HepG2 (cell line): ENCODE measurements around the gene SCRG1. TPM values are rescaled to one million over a fixed set of nuclear protein-coding genes. Genes with fewer than 3 reads are reported as not detected.

ENCODE experiments used
- CAMTA2 ChIP-seq: sonication (generic); formaldehyde crosslinking; IDR thresholded peaks from 2 replicates; pipeline ENCODE4 v1.4.0; 2020; ENCODE audit warnings: mild to moderate bottlenecking, missing genetic modification reagents, borderline replicate concordance
- CCDC6 ChIP-seq: sonication (generic); formaldehyde crosslinking; IDR thresholded peaks from 2 replicates; pipeline ENCODE4 v1.8.1; 2022; ENCODE audit warnings: mild to moderate bottlenecking, missing genetic modification reagents, moderate library complexity
- FOXK1 ChIP-seq: sonication (generic); formaldehyde crosslinking; IDR thresholded peaks from 2 replicates; pipeline ENCODE4 v1.4.0; 2020; ENCODE audit warnings: low read depth, missing genetic modification reagents, borderline replicate concordance
- JARID2 ChIP-seq: sonication (generic); formaldehyde crosslinking; IDR thresholded peaks from 2 replicates; pipeline ENCODE4 v1.8.1; 2023; ENCODE audit warnings: missing genetic modification reagents, inconsistent platforms; ENCODE audit not compliant: insufficient replicate concordance
- NBN ChIP-seq: fragments of 450-650 bp; conservative IDR thresholded peaks from 2 replicates; pipeline ENCODE4 v1.6.1; 2017
- PAX8 ChIP-seq: sonication (generic); formaldehyde crosslinking; IDR thresholded peaks from 2 replicates; pipeline ENCODE4 v1.8.0; 2022; ENCODE audit warnings: mild to moderate bottlenecking, missing genetic modification reagents, borderline replicate concordance
- SNAPC2 ChIP-seq: sonication (generic); formaldehyde crosslinking; IDR thresholded peaks from 2 replicates; pipeline ENCODE4 v1.8.1; 2022; ENCODE audit warnings: mild to moderate bottlenecking, missing genetic modification reagents
- XRCC5 ChIP-seq: fragments of 200-400 bp; formaldehyde crosslinking; optimal IDR thresholded peaks from 2 replicates; pipeline ENCODE3; 2017; ENCODE audit warnings: mild to moderate bottlenecking, low read length
- ZNF143 ChIP-seq: sonication (generic); formaldehyde crosslinking; IDR thresholded peaks from 2 replicates; pipeline ENCODE4 v1.4.0; 2020; ENCODE audit warnings: missing genetic modification reagents
- ZNF260 ChIP-seq: sonication (generic); formaldehyde crosslinking; IDR thresholded peaks from 2 replicates; pipeline ENCODE4 v1.4.0; 2020; ENCODE audit warnings: missing genetic modification reagents, low read depth, mild to moderate bottlenecking, borderline replicate concordance
- ZNF709 ChIP-seq: sonication (generic); formaldehyde crosslinking; IDR thresholded peaks from 2 replicates; pipeline ENCODE4 v1.5.0; 2020; ENCODE audit warnings: mild to moderate bottlenecking, missing genetic modification reagents
- ZNF772 ChIP-seq: sonication (generic); formaldehyde crosslinking; IDR thresholded peaks from 2 replicates; pipeline ENCODE4 v1.5.0; 2020; ENCODE audit warnings: mild to moderate bottlenecking, missing genetic modification reagents
- ZSCAN25 ChIP-seq: sonication (generic); formaldehyde crosslinking; IDR thresholded peaks from 2 replicates; pipeline ENCODE4 v1.8.0; 2022; ENCODE audit warnings: mild to moderate bottlenecking, missing genetic modification reagents
- ZZZ3 ChIP-seq: sonication (generic); formaldehyde crosslinking; IDR thresholded peaks from 2 replicates; pipeline ENCODE4 v1.4.0; 2020; ENCODE audit warnings: missing genetic modification reagents, mild to moderate bottlenecking, borderline replicate concordance
- polyA plus RNA-seq, 8 experiments: library from polyadenylated mRNA; depleted of rRNA in 3 of 8; stranded (reverse) in 7 of 8; unstranded in 1 of 8; fragments of >200 nt; fragmentation: Illumina TruSeq in 4 of 8; extraction: Trizol in 4 of 8; gene quantifications; 2 replicates each; pipeline versions ENCODE4 v1.2.1 to v1.2.3, GENCODE V29; 2011 to 2016; ENCODE audit warnings: low read depth in 4 of 8, missing spikeins in 1 of 8, mixed read lengths in 1 of 8; ENCODE audit not compliant: insufficient read depth in 1 of 8
- total RNA-seq, 5 experiments: library from RNA; depleted of rRNA; stranded (reverse); fragments of >200 nt; fragmentation: Illumina TruSeq; extraction: Trizol; gene quantifications; 2 replicates each; pipeline ENCODE4 v1.2.3, GENCODE V29; 2016; ENCODE audit warnings: low read depth in 1 of 5
- TF ChIP-seq, protein P1 (sequence below): sonication (generic); formaldehyde crosslinking; IDR thresholded peaks from 2 replicates; pipeline ENCODE4 v1.5.0; 2020; ENCODE audit warnings: mild to moderate bottlenecking, missing genetic modification reagents, moderate library complexity
- TF ChIP-seq, protein P2 (sequence below): sonication (generic); formaldehyde crosslinking; IDR thresholded peaks from 2 replicates; pipeline ENCODE4 v1.4.0; 2020; ENCODE audit warnings: missing genetic modification reagents
- TF ChIP-seq, protein P3 (sequence below): sonication (generic); formaldehyde crosslinking; IDR thresholded peaks from 2 replicates; pipeline ENCODE4 v1.4.0; 2020; ENCODE audit warnings: missing genetic modification reagents, mild to moderate bottlenecking, borderline replicate concordance
- TF ChIP-seq, protein P4 (sequence below): sonication (generic); formaldehyde crosslinking; IDR thresholded peaks from 2 replicates; pipeline ENCODE4 v1.5.0; 2020; ENCODE audit warnings: mild to moderate bottlenecking, missing genetic modification reagents

SCRG1 gene
- total and polyA plus RNA-seq, 2 of the 13 experiments (the other 11 are each of a cell fraction or from before 2014, with no cell fraction given), result not detected

DNA sequence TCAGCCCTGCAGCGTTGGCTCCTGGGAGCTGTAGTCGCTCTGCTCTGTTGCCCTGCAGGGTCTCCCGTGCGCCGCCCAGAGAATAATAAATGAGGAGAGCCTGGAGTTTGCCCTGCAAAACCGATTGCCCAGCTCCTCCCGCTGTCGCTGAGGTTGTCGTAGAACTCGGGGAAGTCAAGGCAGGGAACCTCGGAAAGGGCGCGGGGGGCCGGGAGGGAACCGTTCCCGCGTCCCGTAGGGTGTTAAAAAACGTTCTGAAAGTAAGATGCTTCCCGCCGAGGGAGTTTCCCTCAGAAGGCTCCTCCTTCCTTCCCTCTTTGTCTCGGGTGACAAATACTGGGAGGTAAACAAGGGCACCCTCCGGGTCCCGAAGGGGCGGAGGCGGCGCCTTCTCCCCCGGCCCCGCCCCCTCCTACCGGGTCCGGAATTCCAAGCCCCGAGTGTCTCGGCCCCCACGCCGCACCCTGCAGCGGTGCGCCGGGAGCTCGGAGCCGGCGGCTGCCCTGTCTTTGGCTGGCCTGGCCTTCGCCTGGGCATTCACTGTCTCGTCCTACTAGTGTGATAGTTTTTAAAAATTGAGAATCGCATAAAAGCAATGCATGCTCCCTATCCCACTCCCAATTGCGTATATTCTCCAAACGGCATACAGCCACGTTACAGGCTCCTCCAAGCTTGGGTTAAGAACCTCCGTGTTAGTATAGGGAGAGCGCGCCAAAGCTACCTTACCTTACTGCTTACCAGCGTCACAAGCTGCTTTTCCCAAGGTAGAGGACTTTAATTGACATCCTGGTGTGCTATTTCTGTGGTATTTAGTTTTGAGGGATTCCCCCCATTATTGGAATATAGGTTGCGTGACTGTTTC is 63.8 kb downstream of the SCRG1 start (continued):
- TF ChIP-seq, protein P1, sequence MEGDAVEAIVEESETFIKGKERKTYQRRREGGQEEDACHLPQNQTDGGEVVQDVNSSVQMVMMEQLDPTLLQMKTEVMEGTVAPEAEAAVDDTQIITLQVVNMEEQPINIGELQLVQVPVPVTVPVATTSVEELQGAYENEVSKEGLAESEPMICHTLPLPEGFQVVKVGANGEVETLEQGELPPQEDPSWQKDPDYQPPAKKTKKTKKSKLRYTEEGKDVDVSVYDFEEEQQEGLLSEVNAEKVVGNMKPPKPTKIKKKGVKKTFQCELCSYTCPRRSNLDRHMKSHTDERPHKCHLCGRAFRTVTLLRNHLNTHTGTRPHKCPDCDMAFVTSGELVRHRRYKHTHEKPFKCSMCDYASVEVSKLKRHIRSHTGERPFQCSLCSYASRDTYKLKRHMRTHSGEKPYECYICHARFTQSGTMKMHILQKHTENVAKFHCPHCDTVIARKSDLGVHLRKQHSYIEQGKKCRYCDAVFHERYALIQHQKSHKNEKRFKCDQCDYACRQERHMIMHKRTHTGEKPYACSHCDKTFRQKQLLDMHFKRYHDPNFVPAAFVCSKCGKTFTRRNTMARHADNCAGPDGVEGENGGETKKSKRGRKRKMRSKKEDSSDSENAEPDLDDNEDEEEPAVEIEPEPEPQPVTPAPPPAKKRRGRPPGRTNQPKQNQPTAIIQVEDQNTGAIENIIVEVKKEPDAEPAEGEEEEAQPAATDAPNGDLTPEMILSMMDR (CRISPR knock-in tag), result no peak
- TF ChIP-seq SNAPC2 (CRISPR knock-in tag), result 0 out of 2 replicates have a peak, but pooled peaks have one; percentile 0
- no peak for TF ChIP-seq ZZZ3 (CRISPR knock-in tag)
- TF ChIP-seq PAX8 (CRISPR knock-in tag), result no peak
- TF ChIP-seq ZNF772 (CRISPR knock-in tag), result no peak
- TF ChIP-seq, protein P2, sequence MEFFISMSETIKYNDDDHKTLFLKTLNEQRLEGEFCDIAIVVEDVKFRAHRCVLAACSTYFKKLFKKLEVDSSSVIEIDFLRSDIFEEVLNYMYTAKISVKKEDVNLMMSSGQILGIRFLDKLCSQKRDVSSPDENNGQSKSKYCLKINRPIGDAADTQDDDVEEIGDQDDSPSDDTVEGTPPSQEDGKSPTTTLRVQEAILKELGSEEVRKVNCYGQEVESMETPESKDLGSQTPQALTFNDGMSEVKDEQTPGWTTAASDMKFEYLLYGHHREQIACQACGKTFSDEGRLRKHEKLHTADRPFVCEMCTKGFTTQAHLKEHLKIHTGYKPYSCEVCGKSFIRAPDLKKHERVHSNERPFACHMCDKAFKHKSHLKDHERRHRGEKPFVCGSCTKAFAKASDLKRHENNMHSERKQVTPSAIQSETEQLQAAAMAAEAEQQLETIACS (CRISPR knock-in tag), result no peak
- peak; percentile 20 for TF ChIP-seq XRCC5
- no peak for TF ChIP-seq ZNF709 (CRISPR knock-in tag)
- no peak for TF ChIP-seq ZNF260 (CRISPR knock-in tag)
- TF ChIP-seq, protein P3, sequence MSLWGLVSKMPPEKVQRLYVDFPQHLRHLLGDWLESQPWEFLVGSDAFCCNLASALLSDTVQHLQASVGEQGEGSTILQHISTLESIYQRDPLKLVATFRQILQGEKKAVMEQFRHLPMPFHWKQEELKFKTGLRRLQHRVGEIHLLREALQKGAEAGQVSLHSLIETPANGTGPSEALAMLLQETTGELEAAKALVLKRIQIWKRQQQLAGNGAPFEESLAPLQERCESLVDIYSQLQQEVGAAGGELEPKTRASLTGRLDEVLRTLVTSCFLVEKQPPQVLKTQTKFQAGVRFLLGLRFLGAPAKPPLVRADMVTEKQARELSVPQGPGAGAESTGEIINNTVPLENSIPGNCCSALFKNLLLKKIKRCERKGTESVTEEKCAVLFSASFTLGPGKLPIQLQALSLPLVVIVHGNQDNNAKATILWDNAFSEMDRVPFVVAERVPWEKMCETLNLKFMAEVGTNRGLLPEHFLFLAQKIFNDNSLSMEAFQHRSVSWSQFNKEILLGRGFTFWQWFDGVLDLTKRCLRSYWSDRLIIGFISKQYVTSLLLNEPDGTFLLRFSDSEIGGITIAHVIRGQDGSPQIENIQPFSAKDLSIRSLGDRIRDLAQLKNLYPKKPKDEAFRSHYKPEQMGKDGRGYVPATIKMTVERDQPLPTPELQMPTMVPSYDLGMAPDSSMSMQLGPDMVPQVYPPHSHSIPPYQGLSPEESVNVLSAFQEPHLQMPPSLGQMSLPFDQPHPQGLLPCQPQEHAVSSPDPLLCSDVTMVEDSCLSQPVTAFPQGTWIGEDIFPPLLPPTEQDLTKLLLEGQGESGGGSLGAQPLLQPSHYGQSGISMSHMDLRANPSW, result no peak
- TF ChIP-seq ZNF143, result peak; percentile 82; the same call in 1 of the 2 replicates
- TF ChIP-seq, protein P4, sequence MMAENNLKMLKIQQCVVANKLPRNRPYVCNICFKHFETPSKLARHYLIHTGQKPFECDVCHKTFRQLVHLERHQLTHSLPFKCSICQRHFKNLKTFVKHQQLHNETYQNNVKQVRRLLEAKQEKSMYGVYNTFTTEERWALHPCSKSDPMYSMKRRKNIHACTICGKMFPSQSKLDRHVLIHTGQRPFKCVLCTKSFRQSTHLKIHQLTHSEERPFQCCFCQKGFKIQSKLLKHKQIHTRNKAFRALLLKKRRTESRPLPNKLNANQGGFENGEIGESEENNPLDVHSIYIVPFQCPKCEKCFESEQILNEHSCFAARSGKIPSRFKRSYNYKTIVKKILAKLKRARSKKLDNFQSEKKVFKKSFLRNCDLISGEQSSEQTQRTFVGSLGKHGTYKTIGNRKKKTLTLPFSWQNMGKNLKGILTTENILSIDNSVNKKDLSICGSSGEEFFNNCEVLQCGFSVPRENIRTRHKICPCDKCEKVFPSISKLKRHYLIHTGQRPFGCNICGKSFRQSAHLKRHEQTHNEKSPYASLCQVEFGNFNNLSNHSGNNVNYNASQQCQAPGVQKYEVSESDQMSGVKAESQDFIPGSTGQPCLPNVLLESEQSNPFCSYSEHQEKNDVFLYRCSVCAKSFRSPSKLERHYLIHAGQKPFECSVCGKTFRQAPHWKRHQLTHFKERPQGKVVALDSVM (CRISPR knock-in tag), result no peak
- no peak for TF ChIP-seq NBN
- no peak for TF ChIP-seq CAMTA2
- TF ChIP-seq CCDC6, result no peak
- TF ChIP-seq ZSCAN25 (CRISPR knock-in tag), result no peak
- TF ChIP-seq FOXK1 (CRISPR knock-in tag), result 0 out of 2 replicates have a peak, but pooled peaks have one; percentile 24
- TF ChIP-seq JARID2, result no peak
